Measurements from ENCODE around the gene EIF4G1.

DNA sequence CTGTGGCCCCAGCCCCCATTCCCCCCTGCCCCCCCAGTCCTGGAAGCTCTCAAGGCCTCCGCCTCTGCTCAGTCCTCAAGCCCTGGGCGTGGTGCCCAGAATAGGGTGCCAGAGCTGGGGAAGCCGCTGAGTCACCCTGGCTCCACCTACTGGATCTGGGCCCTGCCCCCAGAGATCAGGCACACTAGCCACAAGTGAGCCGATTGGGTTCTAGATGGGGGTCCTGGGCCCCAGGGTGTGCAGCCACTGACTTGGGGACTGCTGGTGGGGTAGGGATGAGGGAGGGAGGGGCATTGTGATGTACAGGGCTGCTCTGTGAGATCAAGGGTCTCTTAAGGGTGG is 5.7 kb downstream of the EIF4G1 start:
- TF ChIP-seq, protein P1, sequence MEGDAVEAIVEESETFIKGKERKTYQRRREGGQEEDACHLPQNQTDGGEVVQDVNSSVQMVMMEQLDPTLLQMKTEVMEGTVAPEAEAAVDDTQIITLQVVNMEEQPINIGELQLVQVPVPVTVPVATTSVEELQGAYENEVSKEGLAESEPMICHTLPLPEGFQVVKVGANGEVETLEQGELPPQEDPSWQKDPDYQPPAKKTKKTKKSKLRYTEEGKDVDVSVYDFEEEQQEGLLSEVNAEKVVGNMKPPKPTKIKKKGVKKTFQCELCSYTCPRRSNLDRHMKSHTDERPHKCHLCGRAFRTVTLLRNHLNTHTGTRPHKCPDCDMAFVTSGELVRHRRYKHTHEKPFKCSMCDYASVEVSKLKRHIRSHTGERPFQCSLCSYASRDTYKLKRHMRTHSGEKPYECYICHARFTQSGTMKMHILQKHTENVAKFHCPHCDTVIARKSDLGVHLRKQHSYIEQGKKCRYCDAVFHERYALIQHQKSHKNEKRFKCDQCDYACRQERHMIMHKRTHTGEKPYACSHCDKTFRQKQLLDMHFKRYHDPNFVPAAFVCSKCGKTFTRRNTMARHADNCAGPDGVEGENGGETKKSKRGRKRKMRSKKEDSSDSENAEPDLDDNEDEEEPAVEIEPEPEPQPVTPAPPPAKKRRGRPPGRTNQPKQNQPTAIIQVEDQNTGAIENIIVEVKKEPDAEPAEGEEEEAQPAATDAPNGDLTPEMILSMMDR (IDR thresholded peaks at IDR 0.05; ENCODE audit: control extremely low read depth in 1 of 3, insufficient read depth in 1 of 3, low read depth in 1 of 3, low read length in 3 of 3), result no peak
- TF ChIP-seq JUND (IDR thresholded peaks at IDR 0.05; ENCODE audit: low read length) (no peak), POLR2A (IDR thresholded peaks at IDR 0.05; ENCODE audit: control extremely low read depth in 1 of 2, low read depth in 2 of 2, low read length in 2 of 2) (no peak), SIRT6 (IDR thresholded peaks at IDR 0.05; ENCODE audit: low read length) (no peak), EZH2 (IDR thresholded peaks at IDR 0.05; ENCODE audit: low read depth, low read length, severe bottlenecking) (no peak), RBBP5 (IDR thresholded peaks at IDR 0.05; ENCODE audit: borderline replicate concordance, low read depth, low read length) (no peak), YY1 (IDR thresholded peaks at IDR 0.05; ENCODE audit: low read depth, low read length) (no peak), RAD21 (IDR thresholded peaks at IDR 0.05 in 1 of 2, conservative IDR thresholded peaks at IDR 0.05 in 1 of 2; ENCODE audit: low read depth in 2 of 2, low read length in 2 of 2) (no peak), CREB1 (IDR thresholded peaks at IDR 0.05) (no peak), CEBPB (IDR thresholded peaks at IDR 0.05; ENCODE audit: low read depth, low read length) (no peak)
- TF ChIP-seq, protein P2, sequence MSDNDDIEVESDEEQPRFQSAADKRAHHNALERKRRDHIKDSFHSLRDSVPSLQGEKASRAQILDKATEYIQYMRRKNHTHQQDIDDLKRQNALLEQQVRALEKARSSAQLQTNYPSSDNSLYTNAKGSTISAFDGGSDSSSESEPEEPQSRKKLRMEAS (IDR thresholded peaks at IDR 0.05), result no peak

All from H1 (cell line).